ENCODE measurements around the gene HIC2.
"Not testable (repeated sequence)": the region's sequence is repeated elsewhere in the genome, so short reads cannot be mapped to it uniquely, and the experiment has no call there.

The HIC2 gene

DNA sequence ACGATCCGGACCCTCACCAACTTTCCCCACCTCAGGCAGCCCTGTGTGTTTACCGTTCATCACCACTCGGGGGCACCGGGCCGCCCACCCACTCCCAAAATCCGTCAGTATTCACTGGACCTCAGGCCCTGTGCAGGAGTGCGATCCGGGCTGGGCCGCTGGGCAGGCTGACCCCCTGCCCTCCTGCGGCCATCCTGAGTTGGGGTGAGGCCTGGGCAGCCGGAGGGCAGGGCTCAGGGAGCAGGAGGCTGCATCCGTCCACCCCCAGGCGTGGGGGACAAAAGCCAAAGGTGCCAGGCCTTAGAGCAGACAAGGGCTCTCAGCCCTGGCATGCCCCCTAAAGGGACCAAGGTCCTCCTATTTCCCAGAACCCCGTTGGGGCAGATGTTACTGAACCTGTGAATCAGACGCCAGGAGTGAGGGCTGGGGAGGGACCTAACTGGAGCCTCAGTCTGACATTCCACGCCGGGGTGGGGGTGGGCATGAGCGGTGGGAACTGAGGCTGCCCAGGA is 33.2 kb downstream of the HIC2 start:
- H3K27ac ChIP-seq = no peak overlapping the region
- TF ChIP-seq, protein P1, sequence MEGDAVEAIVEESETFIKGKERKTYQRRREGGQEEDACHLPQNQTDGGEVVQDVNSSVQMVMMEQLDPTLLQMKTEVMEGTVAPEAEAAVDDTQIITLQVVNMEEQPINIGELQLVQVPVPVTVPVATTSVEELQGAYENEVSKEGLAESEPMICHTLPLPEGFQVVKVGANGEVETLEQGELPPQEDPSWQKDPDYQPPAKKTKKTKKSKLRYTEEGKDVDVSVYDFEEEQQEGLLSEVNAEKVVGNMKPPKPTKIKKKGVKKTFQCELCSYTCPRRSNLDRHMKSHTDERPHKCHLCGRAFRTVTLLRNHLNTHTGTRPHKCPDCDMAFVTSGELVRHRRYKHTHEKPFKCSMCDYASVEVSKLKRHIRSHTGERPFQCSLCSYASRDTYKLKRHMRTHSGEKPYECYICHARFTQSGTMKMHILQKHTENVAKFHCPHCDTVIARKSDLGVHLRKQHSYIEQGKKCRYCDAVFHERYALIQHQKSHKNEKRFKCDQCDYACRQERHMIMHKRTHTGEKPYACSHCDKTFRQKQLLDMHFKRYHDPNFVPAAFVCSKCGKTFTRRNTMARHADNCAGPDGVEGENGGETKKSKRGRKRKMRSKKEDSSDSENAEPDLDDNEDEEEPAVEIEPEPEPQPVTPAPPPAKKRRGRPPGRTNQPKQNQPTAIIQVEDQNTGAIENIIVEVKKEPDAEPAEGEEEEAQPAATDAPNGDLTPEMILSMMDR (conservative IDR thresholded peaks at IDR 0.05) = no peak

GRCh38 chr22:21450858-21451353 is 33.7 kb downstream of the HIC2 start:
- TF ChIP-seq, protein P1 (conservative IDR thresholded peaks at IDR 0.05) = no peak
- no peak overlapping the region for H3K27ac ChIP-seq

- no peak overlapping the region for H3K27ac ChIP-seq
- TF ChIP-seq, protein P1 (conservative IDR thresholded peaks at IDR 0.05) = no peak
Observed at GRCh38 chr22:21451545-21452520, 34.7 kb downstream of the HIC2 start.

DNA sequence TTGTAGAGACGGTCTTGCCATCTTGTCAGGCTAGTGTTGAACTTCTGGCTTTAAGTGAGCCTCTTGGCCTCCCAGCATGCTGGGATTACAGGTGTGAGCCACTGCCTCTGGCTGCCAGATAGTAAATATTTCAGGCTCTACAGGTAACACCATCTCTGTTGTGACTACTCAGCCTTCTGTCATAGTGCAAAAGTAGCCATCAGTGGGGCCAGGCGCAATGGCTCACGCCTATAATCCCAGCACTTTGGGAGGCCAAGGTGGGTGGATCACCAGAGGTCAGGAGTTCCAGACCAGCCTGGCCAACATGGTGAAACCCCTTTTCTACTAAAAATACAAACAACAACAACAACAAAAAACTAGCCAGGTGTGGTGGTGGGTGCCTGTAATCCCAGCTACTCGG is 35.5 kb downstream of the HIC2 start:
- not testable (repeated sequence) for H3K27ac ChIP-seq

DNA sequence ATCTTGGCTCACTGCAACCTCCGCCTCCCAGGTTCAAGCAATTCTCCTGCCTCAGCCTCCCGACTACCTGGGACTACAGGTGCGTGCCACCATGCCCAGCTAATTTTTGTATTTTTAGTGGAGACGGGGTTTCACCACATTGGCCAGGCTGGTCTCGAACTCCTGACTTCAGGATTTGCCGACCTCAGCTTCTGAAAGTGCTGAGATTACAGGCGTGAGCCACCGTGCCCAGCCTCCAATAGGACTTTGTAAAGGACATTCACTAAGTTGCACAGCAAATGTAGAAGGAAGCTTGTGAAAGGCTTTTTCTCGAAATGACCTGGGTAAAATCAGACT is 37.8 kb downstream of the HIC2 start:
- H3K27ac ChIP-seq = not testable (repeated sequence)

- no peak overlapping the region for H3K27ac ChIP-seq
- TF ChIP-seq, protein P1 (conservative IDR thresholded peaks at IDR 0.05) = no peak
Observed at GRCh38 chr22:21455334-21456089, 38.3 kb downstream of the HIC2 start.

GRCh38 chr22:21457023-21457787 is 40.0 kb downstream of the HIC2 start:
- no peak overlapping the region for H3K27ac ChIP-seq
- TF ChIP-seq, protein P1 (conservative IDR thresholded peaks at IDR 0.05) = no peak

GRCh38 chr22:21462672-21463071 is 45.5 kb downstream of the HIC2 start:
- H3K27ac ChIP-seq = not testable (repeated sequence)

DNA sequence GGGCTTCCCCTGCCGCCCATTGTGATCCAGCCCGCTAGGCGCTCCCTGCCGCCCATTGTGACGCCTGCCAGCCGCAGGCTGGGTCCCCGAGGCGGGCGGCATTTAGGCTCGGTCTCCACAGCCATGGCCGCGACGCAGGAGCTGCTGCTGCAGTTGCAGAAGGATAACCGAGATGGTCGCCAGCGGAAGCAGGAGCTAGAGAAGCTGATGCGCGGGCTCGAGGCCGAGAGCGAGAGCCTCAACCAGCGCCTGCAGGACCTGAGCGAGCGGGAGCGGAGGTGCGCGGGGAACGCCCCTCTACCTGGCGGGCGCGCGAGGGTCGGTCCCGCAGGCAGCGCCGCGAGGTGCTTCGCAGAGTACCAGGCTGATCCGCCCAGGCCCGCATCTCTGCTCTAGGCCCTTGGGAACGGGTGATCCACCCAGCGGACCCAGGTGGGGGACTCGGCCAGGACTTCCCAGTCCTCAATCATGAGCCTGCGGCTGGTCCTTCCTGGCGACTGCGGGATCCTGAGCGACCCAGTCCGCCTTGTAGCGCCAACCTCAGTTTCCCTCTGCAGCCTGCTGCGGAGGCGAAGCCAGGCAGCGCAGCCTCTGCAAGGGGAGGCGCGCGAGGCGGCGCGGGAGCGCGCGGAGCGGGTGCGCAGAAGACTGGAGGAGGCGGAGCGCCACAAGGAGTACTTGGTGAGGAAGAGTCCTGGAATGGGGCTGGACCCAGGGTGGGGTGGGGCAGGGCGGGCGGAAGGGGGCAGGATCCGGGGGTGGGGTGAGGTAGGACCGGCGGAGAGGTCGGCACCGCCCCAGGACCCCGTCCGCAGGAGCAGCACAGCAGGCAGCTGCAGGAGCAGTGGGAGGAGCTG is 50.4 kb downstream of the HIC2 start, which contains the start of gene TMEM191C:
TMEM191C (plus strand) TSS at position 51 of the 857 bp plus-strand sequence; CDS start at position 124, 73 bp downstream.
- not testable (repeated sequence) for H3K27ac ChIP-seq

DNA sequence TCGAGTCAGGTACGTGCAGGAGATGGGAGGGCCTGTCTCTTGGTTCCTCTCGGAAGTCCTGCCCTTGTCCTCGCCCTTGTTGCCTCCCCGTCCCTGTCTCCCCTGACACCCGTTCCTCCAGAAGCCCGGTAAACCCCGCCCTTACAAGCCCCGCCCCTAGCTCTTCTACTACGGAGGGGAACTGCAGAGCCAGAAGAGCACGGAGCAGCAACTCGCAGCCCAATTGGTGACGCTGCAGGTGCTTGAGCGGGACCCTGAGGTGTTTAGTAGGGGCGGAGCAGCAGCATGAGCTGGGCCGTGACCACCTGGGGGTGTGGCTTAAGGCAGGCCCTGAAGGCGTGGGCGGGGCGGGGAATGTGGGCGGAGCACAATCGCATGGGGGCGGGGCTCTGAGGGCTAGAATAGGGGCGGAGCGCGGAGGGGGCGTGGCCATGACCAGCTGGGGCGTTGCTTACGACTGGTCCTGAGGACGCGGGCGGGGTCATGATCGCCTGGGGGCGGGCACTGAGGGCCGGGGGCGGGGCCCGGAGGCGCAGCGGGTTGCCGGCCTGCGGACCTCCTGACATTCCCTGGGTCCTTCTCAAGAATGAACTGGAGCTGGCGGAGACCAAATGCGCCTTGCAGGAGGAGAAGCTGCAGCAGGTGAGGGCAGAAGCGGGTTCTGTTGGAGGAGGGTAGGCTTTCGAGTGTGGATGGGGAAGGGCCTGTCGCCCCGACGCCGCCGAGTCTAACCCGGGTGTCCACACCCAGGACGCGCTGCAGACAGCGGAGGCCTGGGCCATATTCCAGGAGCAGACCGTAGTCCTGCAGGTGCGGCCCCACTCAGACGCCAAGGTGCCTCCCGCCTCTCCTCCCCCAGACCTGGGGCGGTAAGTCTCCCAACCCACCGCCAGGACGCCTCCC is 51.3 kb downstream of the HIC2 start:
- H3K27ac ChIP-seq = not testable (repeated sequence)
